Liver (tissue), 3 donors: ENCODE data around the gene PPM1D.

Source experiments
- EGR1 ChIP-seq, 2 donors: IDR thresholded peaks; 2 replicates each; pipeline ENCODE4 v1.6.1; 2016 to 2018; ENCODE audit warnings: antibody characterized with exemption in 2 of 2, low read depth in 2 of 2
- RAD21 ChIP-seq, 2 donors: IDR thresholded peaks; 2 replicates each; pipeline ENCODE4 v1.6.1; 2016; ENCODE audit warnings: antibody characterized with exemption in 2 of 2, mild to moderate bottlenecking in 2 of 2
- TF ChIP-seq, protein P1 (sequence below): fragments of 150-350 bp; IDR thresholded peaks from 2 replicates; pipeline ENCODE4 v1.5.1; 2017; ENCODE audit warnings: improper control_type of control experiment, low read depth, low read length; ENCODE audit not compliant: missing input control
- TF ChIP-seq, protein P2 (sequence below): IDR thresholded peaks from 2 replicates; pipeline ENCODE4 v1.6.1; 2016; ENCODE audit warnings: antibody characterized with exemption, mild to moderate bottlenecking
- donor health status: healthy.
- donor health status: healthy.

DNA sequence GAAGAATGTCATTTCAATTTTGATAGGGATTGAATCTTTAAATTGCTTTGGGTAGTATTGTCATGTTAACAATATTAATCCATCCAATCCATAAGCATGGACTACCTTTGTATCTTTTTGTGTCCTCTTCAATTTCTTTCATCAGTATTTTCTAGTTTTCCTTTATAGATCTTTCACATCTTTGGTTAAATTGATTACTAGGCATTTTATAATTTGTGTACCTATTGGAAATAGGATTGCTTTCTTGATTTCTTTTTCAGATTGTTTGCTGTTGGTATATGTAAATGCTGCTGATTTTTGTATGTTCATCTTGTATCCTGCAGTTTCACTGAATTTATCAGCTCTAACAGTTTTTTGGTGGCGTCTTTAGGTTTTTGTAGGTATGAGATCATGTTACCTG, 53.6 kb downstream of the PPM1D start:
- TF ChIP-seq RAD21 (IDR thresholded peaks at IDR 0.05), result no peak
- TF ChIP-seq EGR1 (IDR thresholded peaks at IDR 0.05; ENCODE audit: low read depth in 2 of 2), result no peak
- TF ChIP-seq, protein P1, sequence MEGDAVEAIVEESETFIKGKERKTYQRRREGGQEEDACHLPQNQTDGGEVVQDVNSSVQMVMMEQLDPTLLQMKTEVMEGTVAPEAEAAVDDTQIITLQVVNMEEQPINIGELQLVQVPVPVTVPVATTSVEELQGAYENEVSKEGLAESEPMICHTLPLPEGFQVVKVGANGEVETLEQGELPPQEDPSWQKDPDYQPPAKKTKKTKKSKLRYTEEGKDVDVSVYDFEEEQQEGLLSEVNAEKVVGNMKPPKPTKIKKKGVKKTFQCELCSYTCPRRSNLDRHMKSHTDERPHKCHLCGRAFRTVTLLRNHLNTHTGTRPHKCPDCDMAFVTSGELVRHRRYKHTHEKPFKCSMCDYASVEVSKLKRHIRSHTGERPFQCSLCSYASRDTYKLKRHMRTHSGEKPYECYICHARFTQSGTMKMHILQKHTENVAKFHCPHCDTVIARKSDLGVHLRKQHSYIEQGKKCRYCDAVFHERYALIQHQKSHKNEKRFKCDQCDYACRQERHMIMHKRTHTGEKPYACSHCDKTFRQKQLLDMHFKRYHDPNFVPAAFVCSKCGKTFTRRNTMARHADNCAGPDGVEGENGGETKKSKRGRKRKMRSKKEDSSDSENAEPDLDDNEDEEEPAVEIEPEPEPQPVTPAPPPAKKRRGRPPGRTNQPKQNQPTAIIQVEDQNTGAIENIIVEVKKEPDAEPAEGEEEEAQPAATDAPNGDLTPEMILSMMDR, result no peak
- TF ChIP-seq, protein P2, sequence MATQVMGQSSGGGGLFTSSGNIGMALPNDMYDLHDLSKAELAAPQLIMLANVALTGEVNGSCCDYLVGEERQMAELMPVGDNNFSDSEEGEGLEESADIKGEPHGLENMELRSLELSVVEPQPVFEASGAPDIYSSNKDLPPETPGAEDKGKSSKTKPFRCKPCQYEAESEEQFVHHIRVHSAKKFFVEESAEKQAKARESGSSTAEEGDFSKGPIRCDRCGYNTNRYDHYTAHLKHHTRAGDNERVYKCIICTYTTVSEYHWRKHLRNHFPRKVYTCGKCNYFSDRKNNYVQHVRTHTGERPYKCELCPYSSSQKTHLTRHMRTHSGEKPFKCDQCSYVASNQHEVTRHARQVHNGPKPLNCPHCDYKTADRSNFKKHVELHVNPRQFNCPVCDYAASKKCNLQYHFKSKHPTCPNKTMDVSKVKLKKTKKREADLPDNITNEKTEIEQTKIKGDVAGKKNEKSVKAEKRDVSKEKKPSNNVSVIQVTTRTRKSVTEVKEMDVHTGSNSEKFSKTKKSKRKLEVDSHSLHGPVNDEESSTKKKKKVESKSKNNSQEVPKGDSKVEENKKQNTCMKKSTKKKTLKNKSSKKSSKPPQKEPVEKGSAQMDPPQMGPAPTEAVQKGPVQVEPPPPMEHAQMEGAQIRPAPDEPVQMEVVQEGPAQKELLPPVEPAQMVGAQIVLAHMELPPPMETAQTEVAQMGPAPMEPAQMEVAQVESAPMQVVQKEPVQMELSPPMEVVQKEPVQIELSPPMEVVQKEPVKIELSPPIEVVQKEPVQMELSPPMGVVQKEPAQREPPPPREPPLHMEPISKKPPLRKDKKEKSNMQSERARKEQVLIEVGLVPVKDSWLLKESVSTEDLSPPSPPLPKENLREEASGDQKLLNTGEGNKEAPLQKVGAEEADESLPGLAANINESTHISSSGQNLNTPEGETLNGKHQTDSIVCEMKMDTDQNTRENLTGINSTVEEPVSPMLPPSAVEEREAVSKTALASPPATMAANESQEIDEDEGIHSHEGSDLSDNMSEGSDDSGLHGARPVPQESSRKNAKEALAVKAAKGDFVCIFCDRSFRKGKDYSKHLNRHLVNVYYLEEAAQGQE, result no peak
